OCI-LY7 (cell line): Measurements from ENCODE around the gene FOXN4. TPM values are rescaled to one million over a fixed set of nuclear protein-coding genes. Genes with fewer than 3 reads are reported as not detected.
A peak's percentile ranks its signal among the peaks of the same experiment; 100 is the strongest.

Experiments used
- Bru-seq: library from RNA; stranded (reverse); fragments of 400-500 nt; gene quantifications from one replicate; lab custom pipeline; 2021; lab: Mats Ljungman, UMichigan
- BruChase-seq, 2 experiments: library from RNA; stranded (reverse); fragments of 400-500 nt; gene quantifications; one replicate each; lab custom pipeline; 2021; lab: Mats Ljungman, UMichigan
- BruUV-seq: library from RNA; stranded (reverse); fragments of 400-500 nt; replicated peaks from 2 replicates; lab custom pipeline; 2021; lab: Mats Ljungman, UMichigan
- CTCF ChIA-PET: fragments of 300-600 bp; sonication (Branson Sonifier 250); formaldehyde crosslinking; loops from one replicate; lab custom pipeline; 2022; ENCODE audit warnings: antibody characterized with exemption; ENCODE audit not compliant: unreplicated experiment; lab: Charles Lee
- POLR2A ChIA-PET: fragments of 300-600 bp; sonication (Branson Sonifier 250); formaldehyde crosslinking; loops from one replicate; lab custom pipeline; 2022; ENCODE audit warnings: antibody characterized with exemption; lab: Charles Lee
- DNase-seq: peaks from one replicate; pipeline ENCODE4 v3.0.0-alpha.2; 2015; ENCODE audit warnings: low spot score
- H2AFZ ChIP-seq: fragments of 200-600 bp; sonication (generic), shearing (Covaris generic); 2 replicates; pipeline ENCODE4 v1.6.1; 2014; ENCODE audit warnings: mild to moderate bottlenecking, antibody characterized with exemption, low read length, moderate library complexity
- H3K27ac ChIP-seq: fragments of 200-600 bp; sonication (generic); 2 replicates; pipeline ENCODE4 v1.5.1; 2014; ENCODE audit warnings: mixed run types, low read depth, mild to moderate bottlenecking, moderate library complexity, low read length, inconsistent platforms; ENCODE audit not compliant: poor library complexity, severe bottlenecking
- H3K36me3 ChIP-seq: fragments of 200-600 bp; sonication (generic); 2 replicates; pipeline ENCODE4 v1.6.1; 2014; ENCODE audit warnings: mild to moderate bottlenecking, antibody characterized with exemption, low read length, moderate library complexity, mixed read lengths; ENCODE audit not compliant: insufficient read depth
- H3K4me1 ChIP-seq: fragments of 200-600 bp; sonication (generic); 2 replicates; pipeline ENCODE4 v1.5.1; 2014; ENCODE audit warnings: mild to moderate bottlenecking, low read length; ENCODE audit not compliant: insufficient read depth, poor library complexity, severe bottlenecking
- H3K4me2 ChIP-seq: fragments of 200-600 bp; sonication (generic); 2 replicates; pipeline ENCODE4 v1.6.1; 2014; ENCODE audit warnings: mild to moderate bottlenecking, low read length
- H3K4me3 ChIP-seq: fragments of 200-600 bp; sonication (generic); 2 replicates; pipeline ENCODE4 v1.5.1; 2014; ENCODE audit warnings: mild to moderate bottlenecking, low read depth, low read length; ENCODE audit not compliant: poor library complexity, severe bottlenecking
- H3K79me2 ChIP-seq: fragments of 200-600 bp; sonication (generic); 2 replicates; pipeline ENCODE4 v1.6.1; 2016; ENCODE audit warnings: low read depth, mild to moderate bottlenecking, low read length, moderate library complexity, mixed read lengths; ENCODE audit not compliant: insufficient read depth
- H3K9me2 ChIP-seq: fragments of 200-600 bp; sonication (generic); 2 replicates; pipeline ENCODE4 v1.6.1; 2016; ENCODE audit warnings: mild to moderate bottlenecking, low read length, mixed read lengths; ENCODE audit not compliant: insufficient read depth
- H3K9me3 ChIP-seq: fragments of 200-600 bp; sonication (generic); 2 replicates; pipeline ENCODE4 v1.6.1; 2014; ENCODE audit warnings: mild to moderate bottlenecking, mixed run types, low read length, mixed read lengths
- H4K20me1 ChIP-seq: fragments of 200-600 bp; sonication (generic); 2 replicates; pipeline ENCODE4 v1.6.1; 2014; ENCODE audit warnings: mild to moderate bottlenecking, antibody characterized with exemption, low read length, moderate library complexity, mixed read lengths; ENCODE audit not compliant: insufficient read depth
- CTCF ChIP-seq: fragments of 200-600 bp; sonication (generic); conservative IDR thresholded peaks from 2 replicates; pipeline ENCODE4 v1.5.1; 2014; ENCODE audit warnings: mild to moderate bottlenecking, antibody characterized with exemption, low read length, moderate library complexity, mixed read lengths
- EZH2phosphoT487 ChIP-seq: fragments of 200-600 bp; sonication (generic); IDR thresholded peaks from 2 replicates; pipeline ENCODE4 v1.6.1; 2018; ENCODE audit warnings: low read depth, borderline replicate concordance, mild to moderate bottlenecking, mixed run types, antibody characterized with exemption, low read length, moderate library complexity, mixed read lengths
- intact Hi-C: fragments of 100-400 bp; cut with micrococcal nuclease; formaldehyde crosslinking; loops from one replicate; pipeline ENCODE4 v1.10.0; 2022; ENCODE audit not compliant: unreplicated experiment
- long read RNA-seq: library from polyadenylated mRNA; stranded (forward); transcript quantifications from one replicate; pipeline ENCODE4 v2.0.0, GENCODE V29; 2022
- total RNA-seq, 2 experiments: library from RNA; depleted of rRNA in 1 of 2; stranded (reverse); fragments of >200 nt in 1 of 2; shearing (Covaris generic) in 1 of 2; gene quantifications; 2 replicates each; pipeline ENCODE4 v1.2.3, GENCODE V29; 2014 to 2022

FOXN4 gene
- 2.7 and 4.3 TPM in 2 replicates for total RNA-seq (2014; rRNA removed; shearing (Covaris generic))
- total RNA-seq (2022), result 4.5 and 5.1 TPM in 2 replicates
- percentile 49 among the genes with signal in this experiment for Bru-seq, nascent RNA
- BruChase-seq, experiment 1, labeled RNA remaining after a 6-hour chase, result percentile 61 among the genes with signal in this experiment
- percentile 53 among the genes with signal in this experiment for BruChase-seq, experiment 2, labeled RNA remaining after a 2-hour chase
- long read RNA-seq, partial matches to known transcripts, result 7 of 15 reads
- long read RNA-seq, other reads (novel, unspliced or antisense), result 7 of 15 reads

DNA sequence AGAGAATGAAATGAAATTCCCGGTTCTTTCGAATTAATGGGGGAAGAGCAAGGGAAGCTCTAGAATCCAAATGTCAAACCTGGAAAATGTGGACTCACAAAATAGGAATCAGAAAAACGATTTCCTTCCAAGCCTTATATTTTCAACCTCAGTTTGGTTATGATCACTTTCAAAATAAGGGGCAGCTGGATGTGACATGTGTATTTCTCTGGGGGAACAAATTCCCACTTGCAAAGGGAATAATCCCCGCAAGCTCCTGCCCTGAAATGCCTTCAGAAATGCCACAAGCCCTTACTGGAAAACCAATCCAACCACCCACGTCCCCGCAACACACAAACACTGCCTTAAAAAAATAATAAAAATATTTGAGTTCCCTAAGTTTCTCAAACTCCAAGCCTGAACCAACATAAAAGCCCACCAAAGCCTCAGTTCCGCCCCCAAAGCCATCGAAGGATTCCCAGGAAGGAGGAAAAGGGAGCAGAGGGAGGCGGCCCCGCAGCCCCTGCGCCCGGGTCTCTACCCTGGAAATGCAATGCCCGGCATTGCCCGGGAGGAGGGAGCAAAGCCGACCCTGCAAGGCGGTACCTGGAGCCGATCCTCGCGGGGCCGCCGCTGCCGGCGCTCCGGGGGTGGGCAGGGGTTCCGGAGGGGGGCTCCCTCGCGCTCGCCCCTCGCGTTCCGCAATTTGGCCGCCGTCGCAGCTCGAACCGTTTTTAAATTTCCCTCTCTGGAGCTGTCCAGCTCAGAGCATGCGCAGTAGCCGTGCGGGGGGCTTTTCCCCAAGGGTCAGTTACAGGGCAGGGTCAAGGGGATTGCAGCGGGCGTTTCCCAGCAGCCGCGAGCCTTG lies at the start of gene FOXN4:
FOXN4 (minus strand) TSS at position 751 of the 847 bp plus-strand sequence. CDS start 963 bp downstream, outside the sequence.
- Histone ChIP-seq H3K79me2 (peaks cover 8% of the 10 kb centered on the region; the same call in 1 of the 2 replicates), H3K4me2 (peak within 1 kb of the TSS; percentile 88), H3K9me3 (no peaks in the 10 kb centered on the region), H4K20me1 (no peaks in the 10 kb centered on the region), H3K9me2 (no peaks in the 10 kb centered on the region), H3K4me1 (peaks cover 41% of the 10 kb centered on the region), H3K36me3 (no peaks in the 10 kb centered on the region), H3K27ac (peak within 1 kb of the TSS; percentile 65), H3K4me3 (peak within 1 kb of the TSS; percentile 75), H2AFZ (peak within 1 kb of the TSS; percentile 88)
- peak; percentile 23; the same call in 1 of the 2 replicates for TF ChIP-seq CTCF
- TF ChIP-seq EZH2phosphoT487, result no peak
- DNase-seq, result peak; percentile 41
- BruUV-seq, result no TSS peak
- ChIA-PET CTCF (no interaction called here), POLR2A (no interaction called here)
- intact Hi-C loops, result no loop called here

DNA sequence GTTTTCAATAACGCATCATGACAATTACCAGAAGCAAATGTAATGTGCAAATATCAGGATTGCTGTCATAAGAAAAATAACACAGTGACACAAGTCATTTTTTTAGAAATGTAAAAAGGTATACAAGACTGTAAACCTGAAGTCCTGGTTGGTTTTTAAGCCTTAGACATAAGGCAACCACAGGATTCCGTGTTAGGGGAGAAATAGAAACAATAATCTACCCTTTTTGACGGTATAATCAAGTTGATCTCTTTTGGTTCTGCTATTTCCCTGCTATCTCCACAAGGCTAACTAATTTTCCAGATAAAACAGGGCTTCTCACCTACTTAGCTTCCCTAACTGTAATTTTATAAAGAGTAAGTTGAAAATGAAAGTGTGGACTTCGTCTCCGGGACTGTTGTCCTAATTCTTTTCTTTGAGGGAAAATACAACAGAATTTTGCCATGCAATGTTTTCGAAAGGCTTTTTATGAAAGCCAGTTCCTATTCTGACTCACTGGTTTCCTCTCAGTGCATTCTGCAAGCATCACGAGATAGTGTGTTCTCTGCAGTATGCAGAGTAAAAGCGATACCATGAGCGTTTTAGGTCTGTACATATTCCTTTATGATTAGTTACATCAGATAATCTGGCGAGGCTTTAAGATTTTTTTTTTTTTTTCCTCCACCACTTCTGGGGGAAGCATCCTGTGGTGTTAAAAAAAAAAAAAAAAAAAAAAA lies 49.2 kb upstream of the FOXN4 start:
- Histone ChIP-seq H4K20me1 (no peaks in the 10 kb centered on the region), H3K27ac (no peak overlapping the region), H3K9me3 (no peaks in the 10 kb centered on the region), H3K36me3 (no peaks in the 10 kb centered on the region), H3K4me2 (peak overlapping the region; percentile 34), H3K4me1 (no peaks in the 10 kb centered on the region), H3K4me3 (no peak overlapping the region), H3K79me2 (no peaks in the 10 kb centered on the region), H3K9me2 (no peaks in the 10 kb centered on the region), H2AFZ (no peak overlapping the region)
- no TSS peak for BruUV-seq
- CTCF ChIA-PET, result no interaction called here
- intact Hi-C loops, result no loop called here
- no peak for DNase-seq
- TF ChIP-seq CTCF (no peak), EZH2phosphoT487 (no peak)
- POLR2A ChIA-PET, result no interaction called here
